ENCODE data around the gene ROGDI.
A peak's percentile ranks its signal among the peaks of the same experiment; 100 is the strongest.
"Not testable (repeated sequence)": the region's sequence is repeated elsewhere in the genome, so short reads cannot be mapped to it uniquely, and the experiment has no call there.

The ROGDI gene

GRCh38 chr16:4790261-4790660, 12.2 kb downstream of the ROGDI start:
- DNase-seq: no peak

GRCh38 chr16:4788910-4789309, 13.5 kb downstream of the ROGDI start:
- DNase-seq: no peak

DNA sequence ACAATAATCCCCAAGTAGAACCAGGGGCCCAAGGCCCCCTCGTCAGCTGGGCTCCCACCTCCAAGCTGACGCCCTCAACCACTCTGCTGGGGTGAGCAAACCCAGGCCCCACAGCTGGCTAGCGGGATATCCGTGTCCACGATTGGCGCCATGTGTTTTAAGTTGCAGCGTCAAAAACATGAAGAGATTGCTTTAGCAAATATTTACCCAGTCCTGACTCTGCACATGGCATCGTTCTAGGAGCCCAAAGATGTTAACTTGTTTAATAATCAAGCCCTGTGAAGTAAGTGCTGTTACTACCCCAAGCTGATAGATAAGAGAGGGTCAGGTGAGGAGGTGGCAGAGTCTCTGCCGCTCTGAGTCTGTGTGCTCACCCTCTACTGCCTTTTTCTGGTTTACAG, 13.9 kb downstream of the ROGDI start:
- DNase-seq: no peak

GRCh38 chr16:4787627-4788482, 14.6 kb downstream of the ROGDI start, which contains the start of gene SEPTIN12:
Gene SEPTIN12, minus strand, starts transcription at chr16:4788345. Its CDS starts 700 bp downstream, at chr16:4787645.
- no peak for DNase-seq

DNA sequence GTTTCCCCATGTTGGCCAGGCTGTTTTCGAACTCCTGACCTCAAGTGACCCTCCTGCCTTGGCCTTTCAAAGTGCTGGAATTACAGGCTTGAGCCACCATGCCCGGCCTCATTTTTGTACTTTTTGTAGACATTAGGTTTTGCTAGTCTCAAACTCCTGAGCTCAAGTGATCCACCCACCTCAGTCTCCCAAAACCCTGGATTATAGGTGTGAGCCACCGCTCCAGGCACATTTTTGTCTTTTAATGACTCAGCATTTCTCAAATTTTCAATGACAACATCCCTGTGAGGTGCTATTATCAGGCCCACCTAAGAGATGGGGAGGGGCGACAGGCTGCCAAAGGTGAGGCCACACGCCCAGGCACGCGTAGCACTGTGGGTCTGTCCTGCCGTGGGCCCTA, 15.4 kb downstream of the ROGDI start:
- DNase-seq: no peak

- DNase-seq: no peak
These were observed 16.5 kb downstream of the ROGDI start for GRCh38 chr16:4785758-4786433.

DNA sequence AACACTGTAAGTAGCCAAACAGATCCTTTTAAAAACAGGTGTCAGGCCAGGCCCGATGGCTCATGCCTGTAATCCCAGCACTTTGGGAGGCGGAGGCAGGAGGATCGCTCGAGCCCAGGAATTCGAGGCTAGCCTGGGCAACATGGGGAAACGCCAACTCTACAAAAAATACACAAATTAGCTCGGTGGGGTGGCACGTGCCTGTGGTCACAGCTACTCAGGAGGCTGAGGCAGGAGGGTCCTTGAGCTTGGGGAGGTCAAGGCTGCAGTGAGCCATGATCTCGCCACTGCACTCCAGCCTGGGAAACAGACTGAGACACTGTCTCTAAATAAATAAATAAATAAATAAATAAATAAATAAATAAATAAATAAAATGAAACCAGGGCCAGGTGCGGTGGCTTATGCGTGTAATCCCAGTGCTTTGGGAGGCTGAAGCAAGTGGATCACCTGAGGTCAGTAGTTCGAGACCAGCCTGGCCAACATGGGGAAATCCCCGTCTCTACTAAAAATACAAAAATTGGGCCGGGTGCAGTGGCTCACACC, 17.9 kb downstream of the ROGDI start:
- DNase-seq: not testable (repeated sequence)

GRCh38 chr16:4783951-4784336, 18.5 kb downstream of the ROGDI start:
- no peak for DNase-seq

DNA sequence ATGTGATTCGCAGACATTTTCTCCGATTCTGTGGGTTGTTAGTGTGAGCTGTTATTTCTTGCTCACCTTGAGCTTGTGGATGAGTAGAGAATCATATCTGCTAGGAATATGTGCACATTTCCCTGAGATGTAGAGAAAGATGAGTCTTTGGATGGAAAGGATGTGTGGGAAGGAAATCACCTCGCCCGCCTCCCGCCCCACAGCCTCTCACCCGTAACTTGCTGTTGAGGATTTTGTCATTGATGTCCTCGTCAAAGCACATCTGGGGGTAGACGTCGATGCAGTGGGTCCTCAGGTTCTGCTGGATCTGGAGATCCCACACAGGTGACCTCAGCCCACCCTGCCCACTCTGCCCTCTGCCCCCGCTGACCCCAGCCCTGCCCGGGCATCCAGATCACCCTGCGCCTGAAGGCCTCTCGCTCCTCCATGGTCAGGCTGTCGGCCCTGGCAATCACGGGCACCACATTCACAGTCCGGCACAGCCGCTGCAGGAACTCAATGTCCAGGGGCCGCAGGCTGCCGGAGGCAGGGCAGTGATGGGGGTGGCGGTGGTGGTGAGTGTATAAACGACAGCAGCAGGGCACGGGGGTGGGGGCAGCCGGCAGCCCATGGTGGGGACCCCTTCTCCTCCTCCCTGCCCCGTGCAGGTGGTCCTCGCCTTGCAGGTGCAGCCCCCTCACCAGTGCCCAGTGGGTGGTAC, 19.0 kb downstream of the ROGDI start:
- no peak for DNase-seq

- DNase-seq: no peak
These were observed 22.2 kb downstream of the ROGDI start for GRCh38 chr16:4780235-4780634.

GRCh38 chr16:4778050-4778392, 24.4 kb downstream of the ROGDI start:
- no peak for DNase-seq

GRCh38 chr16:4777339-4778049, 24.9 kb downstream of the ROGDI start:
- DNase-seq: no peak

- no peak for DNase-seq
These were observed 26.2 kb downstream of the ROGDI start for GRCh38 chr16:4776141-4776705.

GRCh38 chr16:4775005-4775404, 27.4 kb downstream of the ROGDI start:
- no peak for DNase-seq

DNA sequence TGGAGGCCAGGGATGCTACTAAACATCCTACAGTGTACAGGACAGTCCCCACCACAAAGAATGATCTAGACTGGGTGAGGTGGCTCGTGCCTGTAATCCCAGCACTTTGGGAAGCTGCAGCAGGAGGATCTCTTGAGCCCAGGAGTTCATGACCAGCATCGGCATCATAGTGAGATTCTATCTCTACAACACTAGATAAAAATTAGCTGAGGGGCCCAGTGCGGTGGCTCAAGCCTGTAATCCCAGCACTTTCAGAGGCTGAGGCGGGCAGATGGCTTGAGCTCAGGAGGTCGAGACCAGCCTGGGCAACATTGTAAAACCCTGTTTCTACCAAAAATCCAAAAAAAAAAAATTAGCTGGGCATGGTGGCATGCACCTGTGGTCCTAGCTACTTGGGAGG, 30.1 kb downstream of the ROGDI start:
- no peak for DNase-seq

DNA sequence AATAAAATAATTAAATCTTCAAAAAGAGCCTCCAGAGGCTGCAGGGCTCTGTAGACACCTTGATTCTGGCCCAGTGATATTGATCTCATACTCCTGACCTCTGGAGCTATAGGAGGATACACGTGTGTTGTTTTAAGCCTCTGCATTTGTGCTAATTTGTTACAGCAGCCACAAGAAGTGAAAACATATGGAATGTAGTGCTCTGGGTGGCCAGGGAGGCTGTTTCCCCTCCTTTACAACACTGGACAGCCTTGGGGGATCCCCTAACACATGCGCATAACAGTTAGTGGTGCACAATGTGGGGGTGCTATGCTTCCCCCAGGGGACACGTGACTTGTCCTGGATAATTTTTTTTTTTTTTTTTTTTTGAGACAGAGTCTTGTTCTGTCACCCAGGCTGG, 30.8 kb downstream of the ROGDI start:
- DNase-seq: no peak

GRCh38 chr16:4769306-4769638, 33.2 kb downstream of the ROGDI start:
- no peak for DNase-seq

DNA sequence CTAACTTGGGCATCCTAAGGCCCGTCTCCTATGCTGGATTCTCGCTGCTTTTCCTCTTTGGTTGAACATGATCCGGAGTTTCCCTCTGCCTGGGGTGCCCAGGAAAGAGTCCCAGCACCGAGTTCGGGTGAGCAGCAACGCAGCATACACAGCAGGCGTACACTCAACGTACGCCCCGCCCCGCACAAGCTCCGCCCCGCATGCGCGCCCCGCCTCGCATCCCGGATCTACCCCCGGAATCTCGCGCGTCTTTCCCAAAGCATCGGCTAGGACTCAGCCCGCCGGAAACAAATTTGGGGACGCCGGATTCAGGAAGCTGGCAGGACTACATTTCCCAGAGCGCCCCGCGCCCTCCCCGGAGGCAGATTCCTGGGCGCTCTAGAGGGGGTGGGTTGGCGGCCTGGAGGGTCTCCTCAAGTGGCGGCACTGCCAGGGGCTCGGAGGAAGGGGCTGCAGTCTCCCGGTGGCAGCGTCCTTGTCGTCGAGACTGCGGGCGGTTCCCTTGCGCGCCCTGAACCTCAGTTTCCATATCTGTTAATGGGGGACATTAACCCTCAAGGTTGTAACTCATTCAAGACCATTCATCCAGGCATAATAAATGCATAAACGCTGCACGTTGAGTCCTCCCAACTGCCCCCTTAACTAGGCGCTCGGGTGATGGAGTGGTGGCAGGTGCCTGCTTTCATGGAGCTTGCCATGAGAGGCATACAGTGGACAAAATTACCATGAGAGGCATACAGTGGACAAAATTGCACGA, 33.7 kb downstream of the ROGDI start:
- DNase-seq: peak; percentile 90

GRCh38 chr16:4767872-4768548, 34.4 kb downstream of the ROGDI start:
- no peak for DNase-seq

GRCh38 chr16:4766875-4767628, 35.4 kb downstream of the ROGDI start, which contains the start of gene ZNF500:
Gene ZNF500, minus strand, starts transcription at chr16:4767162. Its CDS starts 1,184 bp downstream, at chr16:4765978.
- peak; percentile 97 for DNase-seq
